Activated effector memory CD4-positive, alpha-beta T cell treated with anti-CD3 and anti-CD28 coated beads, Interleukin-2, amount 50 U/mL, for 16 hours (primary cell): Measurements from ENCODE around the gene ANKS1A.

Experiments used
- DNase-seq: peaks from one replicate; pipeline ENCODE4 v3.0.0-alpha.2; 2020

ANKS1A gene

GRCh38 chr6:35073211-35073610 is 184.2 kb downstream of the ANKS1A start:
- no peak for DNase-seq

- DNase-seq: no peak
Measured at GRCh38 chr6:35073766-35074471, 184.9 kb downstream of the ANKS1A start.

GRCh38 chr6:35076997-35077712 is 188.1 kb downstream of the ANKS1A start:
- peak; percentile 43 for DNase-seq

DNA sequence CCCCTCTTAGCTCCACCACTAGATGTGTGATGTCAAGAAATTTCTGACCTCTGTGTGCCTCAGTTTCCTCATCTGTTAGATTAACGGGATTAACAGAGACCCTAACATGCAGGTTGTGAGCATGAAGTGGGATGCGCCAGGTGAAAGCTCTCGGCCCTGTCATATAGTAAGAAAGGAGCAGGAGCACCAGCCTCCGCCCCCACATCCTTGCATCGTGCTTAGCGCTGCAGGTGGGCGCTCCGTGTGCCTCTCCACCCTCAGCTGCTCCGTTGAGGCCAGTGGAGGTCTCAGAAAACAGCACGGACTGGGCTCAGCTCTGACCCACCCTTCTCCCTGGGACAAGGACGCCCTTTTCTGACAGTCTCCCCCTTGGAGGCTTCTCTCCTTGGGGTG is 188.7 kb downstream of the ANKS1A start:
- DNase-seq: peak; percentile 36

DNA sequence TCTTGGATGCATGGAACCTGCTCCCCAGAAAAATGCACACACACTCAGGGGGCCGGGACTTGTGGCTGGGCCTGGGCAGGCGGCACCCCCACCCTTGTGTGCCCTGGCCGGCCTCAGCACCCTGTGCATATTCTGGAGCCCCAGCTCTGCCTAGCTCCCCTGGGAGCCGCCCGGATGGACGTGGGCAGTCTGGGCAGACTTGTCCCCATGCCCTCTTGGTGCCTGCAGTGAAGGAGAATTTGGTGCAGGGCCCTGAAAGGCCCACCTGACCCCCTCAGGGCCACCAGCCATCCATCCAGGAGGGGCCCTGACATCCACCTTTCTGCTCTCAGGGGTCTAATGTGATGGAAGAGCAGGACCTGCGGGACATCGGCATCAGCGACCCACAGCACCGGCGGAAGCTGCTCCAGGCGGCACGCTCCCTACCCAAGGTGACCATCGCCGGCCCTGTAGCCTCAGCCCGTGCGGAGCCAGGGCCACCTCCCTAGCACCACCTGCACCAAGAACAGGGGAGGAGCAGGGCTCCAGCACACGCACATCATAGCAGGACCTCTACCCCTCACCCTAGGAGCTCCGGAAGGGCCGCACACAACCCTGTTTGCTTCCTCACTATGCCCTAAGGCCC is 189.3 kb downstream of the ANKS1A start:
- DNase-seq: peak; percentile 19

DNA sequence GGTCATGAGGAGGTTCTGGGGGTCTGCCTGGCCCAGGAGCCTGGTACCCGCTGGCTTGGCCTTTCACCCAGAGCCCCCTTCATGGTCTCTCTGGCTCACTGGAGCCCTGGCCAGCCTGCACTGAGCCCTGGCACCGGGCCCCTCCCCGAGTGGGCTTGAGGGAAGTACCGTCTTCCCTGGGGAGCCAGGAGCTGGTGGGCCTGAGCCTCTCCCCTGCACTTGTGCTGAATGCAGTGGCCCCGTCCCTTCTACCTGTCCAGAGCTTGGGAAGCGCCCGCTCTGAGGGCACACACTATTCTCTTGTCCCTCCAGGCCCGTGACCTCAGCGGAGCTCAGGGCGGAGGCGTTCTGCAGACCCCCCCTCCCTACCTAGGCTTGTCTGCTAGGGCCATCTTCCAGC is 189.8 kb downstream of the ANKS1A start:
- peak; percentile 50 for DNase-seq

DNA sequence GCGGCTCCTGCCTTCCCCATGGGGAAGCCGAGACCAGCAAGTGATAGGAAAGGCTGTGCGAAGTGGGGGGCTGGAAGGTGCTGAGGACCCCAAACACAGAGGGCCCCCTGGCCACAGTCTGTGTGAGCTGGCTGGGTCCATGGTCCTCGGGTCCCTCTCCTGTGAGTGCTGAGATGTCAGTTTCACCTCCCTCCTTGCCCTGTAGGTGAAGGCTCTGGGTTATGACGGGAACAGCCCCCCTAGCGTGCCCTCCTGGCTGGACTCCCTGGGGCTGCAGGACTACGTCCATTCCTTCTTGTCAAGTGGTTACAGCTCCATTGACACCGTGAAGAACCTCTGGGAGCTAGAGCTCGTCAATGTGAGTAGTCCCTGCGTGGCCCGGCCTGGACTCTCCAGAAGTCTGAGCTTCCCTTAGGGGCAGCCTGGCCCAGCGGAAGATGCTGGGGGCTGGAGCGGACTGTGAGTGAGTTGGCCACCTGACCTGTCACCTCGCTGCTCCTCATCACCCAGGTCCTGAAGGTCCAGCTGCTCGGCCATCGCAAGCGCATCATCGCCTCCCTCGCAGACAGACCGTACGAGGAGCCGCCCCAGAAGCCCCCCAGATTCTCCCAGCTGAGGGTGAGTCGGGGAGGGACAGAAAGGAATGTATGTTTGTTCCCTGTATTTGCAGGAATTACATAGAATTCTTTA is 190.4 kb downstream of the ANKS1A start:
- DNase-seq: peak; percentile 43

GRCh38 chr6:35080016-35080680 is 191.1 kb downstream of the ANKS1A start:
- peak; percentile 42 for DNase-seq

- DNase-seq: peak; percentile 50
Measured at GRCh38 chr6:35080821-35081425, 191.9 kb downstream of the ANKS1A start.

GRCh38 chr6:35081426-35081851 is 192.4 kb downstream of the ANKS1A start:
- no peak for DNase-seq

GRCh38 chr6:35082046-35082732 is 193.1 kb downstream of the ANKS1A start:
- DNase-seq: peak; percentile 28

DNA sequence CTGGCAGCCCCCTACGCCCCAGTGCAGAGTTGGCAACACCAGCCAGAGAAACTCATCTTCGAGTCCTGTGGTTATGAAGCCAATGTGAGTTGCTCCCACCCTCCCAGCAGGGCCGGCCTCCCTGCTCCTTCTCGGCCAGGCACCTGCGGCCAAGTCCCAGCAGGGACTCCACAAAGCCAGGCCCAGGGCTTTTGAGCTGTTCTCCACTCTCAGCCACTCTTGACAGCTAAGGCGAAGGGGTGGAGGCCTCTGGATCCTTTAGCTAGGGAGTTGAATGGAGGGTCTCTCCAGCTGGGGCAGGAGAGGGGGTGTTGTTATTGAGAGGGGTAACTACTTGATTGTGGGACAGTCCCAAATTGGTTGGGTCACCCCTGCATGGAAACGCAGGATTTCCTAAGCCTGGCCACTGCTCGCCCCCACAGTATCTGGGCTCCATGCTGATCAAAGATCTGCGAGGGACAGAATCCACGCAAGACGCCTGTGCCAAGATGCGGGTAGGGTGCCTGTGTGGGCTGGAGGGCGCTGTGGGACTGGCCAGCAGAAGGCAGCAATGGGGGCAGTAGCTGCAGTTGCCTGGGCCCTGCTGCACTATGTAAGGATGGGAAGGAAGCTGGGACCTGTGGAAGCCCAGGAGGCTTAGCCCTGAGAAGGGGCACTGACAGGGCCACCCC is 193.8 kb downstream of the ANKS1A start:
- DNase-seq: peak; percentile 57

GRCh38 chr6:35083507-35083906 is 194.5 kb downstream of the ANKS1A start:
- DNase-seq: peak; percentile 38

- peak; percentile 47 for DNase-seq
Measured at GRCh38 chr6:35084041-35084491, 195.0 kb downstream of the ANKS1A start.

- peak; percentile 53 for DNase-seq
Measured at GRCh38 chr6:35084511-35085203, 195.6 kb downstream of the ANKS1A start.

DNA sequence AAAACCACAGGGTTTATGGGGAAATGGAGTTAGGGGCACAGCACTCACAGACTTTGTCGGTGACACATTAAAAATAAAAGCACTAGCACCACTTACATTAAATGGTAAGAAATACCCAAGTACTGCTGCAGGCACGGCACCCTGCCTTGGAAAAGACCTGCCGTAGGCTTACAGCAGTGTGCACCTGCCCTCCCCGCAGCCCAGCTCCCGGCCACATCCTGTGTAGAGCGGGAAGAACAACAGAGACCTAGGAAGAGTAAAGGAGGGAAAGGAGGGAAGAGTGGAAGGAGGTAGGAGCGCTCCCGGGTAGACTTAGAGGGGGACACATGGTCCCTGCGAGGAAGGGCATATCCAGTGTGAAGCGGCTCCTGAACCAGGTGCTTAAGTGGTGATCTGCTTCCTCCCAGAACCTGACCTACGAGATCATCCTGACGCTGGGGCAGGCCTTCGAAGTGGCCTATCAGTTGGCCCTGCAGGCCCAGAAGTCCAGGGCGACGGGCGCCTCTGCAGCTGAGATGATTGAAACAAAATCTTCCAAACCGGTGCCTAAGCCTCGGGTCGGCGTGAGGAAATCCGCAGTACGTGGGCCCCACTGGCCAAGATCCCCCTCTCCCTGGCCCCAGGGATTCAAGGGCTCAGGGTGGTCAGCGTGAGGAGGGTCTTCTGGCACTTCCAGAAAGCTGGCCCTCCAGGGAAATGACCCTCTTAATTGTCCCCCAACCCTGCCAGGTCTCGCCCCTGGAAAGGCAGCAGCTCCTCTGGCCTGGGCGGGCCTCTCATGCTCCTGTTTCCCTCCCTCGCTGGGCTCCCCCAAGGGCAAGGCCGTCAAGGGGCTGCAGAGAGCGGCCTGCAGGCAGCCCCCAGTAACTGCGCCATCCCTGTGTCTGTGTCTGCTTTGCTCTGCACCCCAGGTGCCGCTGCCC is 196.6 kb downstream of the ANKS1A start:
- DNase-seq: peak; percentile 55

- DNase-seq: peak; percentile 54
Measured at GRCh38 chr6:35086282-35086632, 197.2 kb downstream of the ANKS1A start.

DNA sequence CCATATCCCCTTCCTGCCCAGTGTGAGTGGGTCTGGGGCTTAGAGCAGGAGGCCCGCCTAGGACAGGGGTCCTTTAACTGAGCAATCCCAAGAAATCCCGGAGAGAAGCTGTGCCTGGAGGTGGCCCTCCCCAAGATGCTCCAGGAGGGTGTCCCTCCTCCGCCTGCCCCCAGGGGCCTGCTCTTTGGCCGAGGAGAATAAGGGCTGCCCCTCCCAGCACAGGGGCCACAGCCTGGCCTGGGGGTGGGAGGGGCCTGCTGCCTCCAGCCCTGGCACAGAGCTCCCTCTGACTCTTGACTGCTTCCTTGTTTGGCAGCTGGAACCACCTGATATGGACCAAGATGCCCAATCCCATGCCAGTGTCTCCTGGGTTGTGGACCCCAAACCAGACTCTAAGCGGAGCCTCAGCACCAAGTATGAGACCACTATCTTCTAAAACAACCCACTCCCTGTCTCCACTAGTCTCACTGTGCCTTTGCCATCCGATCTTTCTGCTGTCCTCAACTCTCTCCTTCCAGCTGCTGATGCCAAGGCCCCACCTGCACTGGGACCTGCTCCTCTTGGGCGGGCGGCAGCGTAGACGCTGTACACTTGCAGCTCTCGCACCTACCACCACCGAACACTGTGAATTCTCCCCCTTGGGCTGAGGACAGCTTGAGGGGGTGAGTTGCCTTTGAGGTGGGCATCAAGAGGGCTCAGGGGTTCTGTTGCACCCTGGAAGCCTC is 197.7 kb downstream of the ANKS1A start:
- DNase-seq: no peak
